GM23338 (cell line): ENCODE data around the gene STK38. TPM values are rescaled to one million over a fixed set of nuclear protein-coding genes. Genes with fewer than 3 reads are reported as not detected.
A peak's percentile ranks its signal among the peaks of the same experiment; 100 is the strongest.

ENCODE experiments used
- ATAC-seq: fragments of 200-7000 bp; cut with Tn5 transposase; 3 replicates; pipeline ENCODE4 v1.9.1; 2020
- DNase-seq: peaks from one replicate; pipeline ENCODE4 v3.0.0-alpha.2; 2015; ENCODE audit warnings: low spot score
- H2AFZ ChIP-seq: fragments of 200-600 bp; sonication (generic); 2 replicates; pipeline ENCODE4 v1.8.0; 2016; ENCODE audit warnings: antibody characterized with exemption, mild to moderate bottlenecking, moderate library complexity
- H3F3A ChIP-seq: fragments of 200-600 bp; sonication (generic); replicated peaks from 2 replicates; pipeline ENCODE4 v1.8.0; 2017; ENCODE audit warnings: antibody characterized with exemption, mixed run types, low read depth
- H3K27ac ChIP-seq: fragments of 200-600 bp; sonication (generic); 2 replicates; pipeline ENCODE4 v1.6.1; 2016; ENCODE audit warnings: low read depth
- H3K27me3 ChIP-seq: fragments of 200-600 bp; sonication (generic); 2 replicates; pipeline ENCODE4 v1.8.0; 2016; ENCODE audit warnings: mild to moderate bottlenecking, mixed run types, moderate library complexity; ENCODE audit not compliant: insufficient read depth
- H3K36me3 ChIP-seq: fragments of 200-600 bp; sonication (generic); 2 replicates; pipeline ENCODE4 v1.8.0; 2016; ENCODE audit warnings: mild to moderate bottlenecking; ENCODE audit not compliant: insufficient read depth
- H3K4me1 ChIP-seq: fragments of 200-600 bp; sonication (generic); 2 replicates; pipeline ENCODE4 v1.8.0; 2016; ENCODE audit warnings: mild to moderate bottlenecking, moderate library complexity; ENCODE audit not compliant: insufficient read depth
- H3K4me2 ChIP-seq: fragments of 200-600 bp; sonication (generic); 2 replicates; pipeline ENCODE4 v1.7.1; 2017; ENCODE audit warnings: mixed run types
- H3K4me3 ChIP-seq: fragments of 200-600 bp; sonication (generic); 2 replicates; pipeline ENCODE4 v1.6.1; 2016; ENCODE audit warnings: mixed run types
- H3K79me2 ChIP-seq: fragments of 200-600 bp; sonication (generic); replicated peaks from 2 replicates; pipeline ENCODE4 v1.8.0; 2017; ENCODE audit warnings: mild to moderate bottlenecking; ENCODE audit not compliant: insufficient read depth
- H3K9me2 ChIP-seq: fragments of 200-600 bp; sonication (generic); 2 replicates; pipeline ENCODE4 v1.8.0; 2017; ENCODE audit not compliant: insufficient read depth
- H4K20me1 ChIP-seq: fragments of 200-600 bp; sonication (generic); replicated peaks from 2 replicates; pipeline ENCODE4 v1.8.0; 2017; ENCODE audit warnings: mild to moderate bottlenecking; ENCODE audit not compliant: insufficient read depth
- H3K27ac Mint-ChIP-seq: 2 replicates; pipeline ENCODE4 v1.8.0; 2020; ENCODE audit warnings: inconsistent platforms, mild to moderate bottlenecking, moderate library complexity, mixed read lengths
- H3K27me3 Mint-ChIP-seq: 3 replicates; pipeline ENCODE4 v1.8.0; 2022; ENCODE audit warnings: low read depth, mild to moderate bottlenecking, moderate library complexity, mixed read lengths, inconsistent platforms; ENCODE audit not compliant: insufficient read depth, poor library complexity
- H3K36me3 Mint-ChIP-seq: 3 replicates; pipeline ENCODE4 v1.8.0; 2021; ENCODE audit warnings: low read depth, mild to moderate bottlenecking, inconsistent platforms, moderate library complexity, mixed read lengths
- H3K4me1 Mint-ChIP-seq: 3 replicates; pipeline ENCODE4 v1.8.0; 2020; ENCODE audit warnings: mild to moderate bottlenecking, inconsistent platforms, mixed read lengths
- H3K4me3 Mint-ChIP-seq: 3 replicates; pipeline ENCODE4 v1.8.0; 2021; ENCODE audit warnings: moderate library complexity, mild to moderate bottlenecking, inconsistent platforms, mixed read lengths
- H3K9me3 Mint-ChIP-seq: 3 replicates; pipeline ENCODE4 v1.8.0; 2020; ENCODE audit warnings: moderate library complexity, mild to moderate bottlenecking, inconsistent platforms, mixed read lengths
- CREB1 ChIP-seq: fragments of 250-450 bp; sonication (Bioruptor Pico); IDR thresholded peaks from 2 replicates; pipeline ENCODE4 v1.5.0; 2020; ENCODE audit warnings: low read depth, mild to moderate bottlenecking, moderate library complexity
- CTCF ChIP-seq, 2 experiments: fragments of 200-600 bp in 1 of 2; sonication (generic) in 1 of 2; conservative IDR thresholded peaks; 2 replicates each; pipeline versions ENCODE4 v1.5.1 to v1.6.1; 2016 to 2017; ENCODE audit warnings: antibody characterized with exemption in 2 of 2, low read depth in 2 of 2, mild to moderate bottlenecking in 2 of 2, moderate library complexity in 1 of 2
- ETS1 ChIP-seq: IDR thresholded peaks from 2 replicates; pipeline ENCODE4 v1.6.1; 2016; ENCODE audit warnings: antibody characterized with exemption
- JUNB ChIP-seq: IDR thresholded peaks from one replicate; pipeline ENCODE4 v1.6.1; 2016; ENCODE audit warnings: antibody characterized with exemption; ENCODE audit not compliant: unreplicated experiment
- NANOG ChIP-seq: IDR thresholded peaks from 2 replicates; pipeline ENCODE4 v1.6.1; 2016; ENCODE audit warnings: antibody characterized with exemption, borderline replicate concordance
- POLR2AphosphoS5 ChIP-seq: IDR thresholded peaks from 2 replicates; pipeline ENCODE4 v1.6.1; 2016; ENCODE audit warnings: antibody characterized with exemption, low read depth
- ZNF462 ChIP-seq: fragments of 250-450 bp; sonication (Bioruptor Pico); IDR thresholded peaks from 2 replicates; pipeline ENCODE4 v1.5.0; 2020; ENCODE audit warnings: mild to moderate bottlenecking, moderate library complexity
- polyA plus RNA-seq: library from polyadenylated mRNA; unstranded; fragments of >200 nt; fragmentation: Nextera tagmentation; extraction: Ambion mirVana; gene quantifications from 2 replicates; pipeline ENCODE4 v1.2.1, GENCODE V29; 2016
- total RNA-seq: library from RNA; depleted of rRNA; stranded (reverse); fragments of >200 nt; shearing (Covaris generic); gene quantifications from 2 replicates; pipeline ENCODE4 v1.2.3, GENCODE V29; 2014

Gene STK38
- total and polyA plus RNA-seq, 2 experiments from 2014 or later = 10.8 to 17.4 TPM

- peaks cover 27% of the 10 kb centered on the region for H3K36me3 Mint-ChIP-seq
- Histone ChIP-seq H3K4me3 (no peak overlapping the region), H3K79me2 (no peaks in the 10 kb centered on the region), H4K20me1 (peaks cover 4% of the 10 kb centered on the region), H3K27me3 (no peaks in the 10 kb centered on the region), H3K4me2 (no peak overlapping the region), H3F3A (no peaks in the 10 kb centered on the region), H3K9me2 (no peaks in the 10 kb centered on the region), H2AFZ (no peak overlapping the region), H3K4me1 (peaks cover 23% of the 10 kb centered on the region; the same call in 1 of the 2 replicates), H3K27ac (peak overlapping the region; percentile 14; the same call in 1 of the 2 replicates), H3K36me3 (peaks cover 10% of the 10 kb centered on the region)
- TF ChIP-seq NANOG (no peak), CREB1 (no peak), ZNF462 (CRISPR knock-in tag) (no peak), POLR2AphosphoS5 (no peak)
- H3K27me3 Mint-ChIP-seq = peaks cover 4% of the 10 kb centered on the region
- DNase-seq = no peak
- H3K9me3 Mint-ChIP-seq = no peaks in the 10 kb centered on the region
- H3K27ac Mint-ChIP-seq = no peak overlapping the region
- H3K4me3 Mint-ChIP-seq = no peak overlapping the region
- ATAC-seq = no peak
- H3K4me1 Mint-ChIP-seq = peaks cover 22% of the 10 kb centered on the region
Observed at GRCh38 chr6:36492092-36492491, 55.2 kb downstream of the STK38 start.

GRCh38 chr6:36491378-36491965 lies 55.8 kb downstream of the STK38 start:
- Histone ChIP-seq H3F3A (no peaks in the 10 kb centered on the region), H3K9me2 (no peaks in the 10 kb centered on the region), H3K4me2 (no peak overlapping the region), H3K27ac (peak overlapping the region; percentile 14), H3K36me3 (peaks cover 6% of the 10 kb centered on the region), H3K4me3 (no peak overlapping the region), H3K4me1 (peaks cover 23% of the 10 kb centered on the region; the same call in 1 of the 2 replicates), H2AFZ (no peak overlapping the region), H3K27me3 (no peaks in the 10 kb centered on the region), H3K79me2 (no peaks in the 10 kb centered on the region), H4K20me1 (peaks cover 4% of the 10 kb centered on the region)
- H3K4me1 Mint-ChIP-seq = peaks cover 22% of the 10 kb centered on the region
- H3K4me3 Mint-ChIP-seq = no peak overlapping the region
- H3K9me3 Mint-ChIP-seq = no peaks in the 10 kb centered on the region
- DNase-seq = peak; percentile 60
- H3K27ac Mint-ChIP-seq = no peak overlapping the region
- peak; percentile 57 for ATAC-seq
- peaks cover 4% of the 10 kb centered on the region for H3K27me3 Mint-ChIP-seq
- H3K36me3 Mint-ChIP-seq = peaks cover 24% of the 10 kb centered on the region
- TF ChIP-seq JUNB (no peak), ETS1 (no peak), POLR2AphosphoS5 (no peak; the same call in 1 of the 2 replicates), CTCF (conservative IDR thresholded peaks at IDR 0.05; ENCODE audit: low read depth in 2 of 2) (no peak)
